ENCODE results near the gene ERVFRD-1. TPM values are rescaled to one million over a fixed set of nuclear protein-coding genes. Genes with fewer than 3 reads are reported as not detected.

ERVFRD-1 gene, protein sequence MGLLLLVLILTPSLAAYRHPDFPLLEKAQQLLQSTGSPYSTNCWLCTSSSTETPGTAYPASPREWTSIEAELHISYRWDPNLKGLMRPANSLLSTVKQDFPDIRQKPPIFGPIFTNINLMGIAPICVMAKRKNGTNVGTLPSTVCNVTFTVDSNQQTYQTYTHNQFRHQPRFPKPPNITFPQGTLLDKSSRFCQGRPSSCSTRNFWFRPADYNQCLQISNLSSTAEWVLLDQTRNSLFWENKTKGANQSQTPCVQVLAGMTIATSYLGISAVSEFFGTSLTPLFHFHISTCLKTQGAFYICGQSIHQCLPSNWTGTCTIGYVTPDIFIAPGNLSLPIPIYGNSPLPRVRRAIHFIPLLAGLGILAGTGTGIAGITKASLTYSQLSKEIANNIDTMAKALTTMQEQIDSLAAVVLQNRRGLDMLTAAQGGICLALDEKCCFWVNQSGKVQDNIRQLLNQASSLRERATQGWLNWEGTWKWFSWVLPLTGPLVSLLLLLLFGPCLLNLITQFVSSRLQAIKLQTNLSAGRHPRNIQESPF
- total RNA-seq: not detected

DNA sequence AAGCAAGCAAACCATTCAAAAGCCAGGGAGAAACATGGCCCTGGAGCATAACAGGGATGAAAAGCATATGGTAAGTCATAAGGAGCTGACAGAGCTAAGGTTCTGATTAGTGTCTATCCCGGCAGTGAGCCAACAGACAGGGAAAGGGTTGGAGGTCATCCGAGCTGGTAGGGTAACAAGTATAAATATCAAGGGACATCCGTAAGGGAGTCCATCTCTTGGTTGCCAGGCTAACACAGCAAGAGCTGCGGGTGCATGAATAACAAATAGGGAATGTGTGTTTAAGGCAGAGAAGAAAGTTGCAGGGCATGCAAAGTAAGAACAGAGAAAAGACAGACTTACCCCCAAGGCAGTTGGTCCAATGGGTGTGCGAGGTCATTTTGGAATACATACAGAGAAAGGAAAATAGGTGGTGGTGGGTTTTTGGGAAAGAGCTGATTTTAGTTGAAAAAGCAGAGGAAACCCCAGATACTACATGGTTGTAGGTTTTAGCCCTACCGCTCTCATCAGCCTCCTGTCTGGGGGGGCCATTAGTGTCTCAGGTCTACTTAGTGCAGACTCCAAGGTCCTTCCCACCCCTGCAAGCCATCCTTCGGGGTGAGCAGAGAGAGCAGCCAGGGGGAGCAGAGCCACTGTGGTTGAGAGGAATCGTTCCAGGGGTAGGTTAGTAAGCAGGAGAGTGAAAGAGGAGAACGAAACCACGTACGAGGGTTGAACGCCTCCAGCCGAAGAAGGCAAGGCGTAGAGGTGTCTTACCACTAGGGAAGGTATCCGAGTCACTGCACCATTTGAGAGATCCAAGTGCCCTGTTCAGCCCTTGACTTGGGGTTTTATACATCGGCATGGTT is at the start of gene ERVFRD-1:
Gene ERVFRD-1 (minus strand): TSS at position 805 of the 848 bp plus-strand sequence. CDS start 6,415 bp downstream, outside the sequence.
- DNase-seq: no peak

DNA sequence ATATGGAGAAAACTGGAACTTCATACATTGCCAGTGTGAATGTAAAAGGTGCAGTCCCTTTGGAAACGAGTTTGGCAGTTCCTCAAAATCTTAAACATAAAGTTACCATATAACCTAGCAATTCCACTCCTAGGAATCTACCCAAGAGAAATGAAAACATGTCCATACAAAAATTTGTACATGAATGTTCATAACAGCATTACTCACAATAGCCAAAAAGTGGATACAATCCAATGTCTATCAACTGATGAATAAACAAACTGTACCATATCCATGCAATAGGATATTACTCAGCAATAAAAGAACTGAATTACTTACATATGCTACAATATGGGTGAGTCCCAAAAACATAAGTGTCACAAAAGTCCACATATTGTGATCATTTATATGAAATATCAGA is 48.7 kb upstream of the ERVFRD-1 start:
- DNase-seq: no peak

DNA sequence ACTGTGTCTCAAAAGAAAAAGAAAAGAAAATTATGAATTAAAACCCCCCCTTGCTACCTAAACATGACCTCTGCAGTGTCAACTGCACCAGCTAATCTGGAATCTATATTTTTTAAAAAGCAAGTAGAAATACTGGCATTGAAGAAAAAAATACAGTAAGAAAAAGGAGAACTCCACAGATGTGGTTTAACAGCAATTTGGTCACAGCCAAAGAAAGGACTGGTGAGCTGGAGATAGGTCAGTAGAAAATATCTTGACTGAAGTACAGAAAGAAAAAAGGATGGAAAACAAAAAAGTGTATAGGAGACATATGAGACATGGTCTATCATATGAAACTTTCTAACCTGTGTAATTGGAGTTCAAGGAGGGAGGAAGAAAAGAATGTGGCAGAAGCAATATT is 44.1 kb upstream of the ERVFRD-1 start:
- no peak for DNase-seq

DNA sequence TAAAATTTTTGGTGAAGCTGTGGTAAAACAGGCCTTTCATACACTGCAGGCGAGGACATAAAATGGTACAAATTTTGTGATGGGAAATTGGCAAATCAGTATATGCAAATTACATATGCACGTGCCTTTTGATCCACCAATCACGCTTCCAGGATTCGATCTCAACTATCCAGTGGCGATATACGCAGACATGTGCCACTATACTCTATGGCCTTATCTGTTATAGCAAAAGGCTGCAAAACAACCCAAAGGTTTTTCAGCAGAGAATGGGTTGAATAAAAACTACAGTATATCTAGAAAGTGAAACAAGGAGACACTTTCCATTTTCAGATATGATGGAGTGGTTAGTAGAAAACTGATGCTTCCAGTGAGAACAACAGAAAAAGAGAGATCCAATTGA is 41.9 kb upstream of the ERVFRD-1 start:
- no peak for DNase-seq

DNA sequence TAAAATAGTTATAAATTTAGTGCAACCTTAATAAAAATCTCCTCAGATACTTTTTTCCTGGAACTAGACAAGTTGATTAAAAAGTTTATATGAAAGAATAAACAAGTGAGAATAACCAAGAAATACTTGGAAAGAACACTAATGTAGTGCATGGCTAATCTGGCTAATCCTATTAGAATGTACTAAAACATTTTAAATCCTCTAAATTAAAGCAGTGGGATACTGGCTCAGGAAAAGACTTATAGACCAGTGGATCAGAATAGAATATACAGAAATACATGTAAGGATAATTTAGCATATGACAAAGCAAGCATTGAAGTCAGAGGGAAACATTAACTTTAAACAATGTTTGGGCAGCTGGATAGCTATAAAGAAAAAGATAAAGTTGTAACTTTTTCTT is 41.1 kb upstream of the ERVFRD-1 start:
- no peak for DNase-seq

DNA sequence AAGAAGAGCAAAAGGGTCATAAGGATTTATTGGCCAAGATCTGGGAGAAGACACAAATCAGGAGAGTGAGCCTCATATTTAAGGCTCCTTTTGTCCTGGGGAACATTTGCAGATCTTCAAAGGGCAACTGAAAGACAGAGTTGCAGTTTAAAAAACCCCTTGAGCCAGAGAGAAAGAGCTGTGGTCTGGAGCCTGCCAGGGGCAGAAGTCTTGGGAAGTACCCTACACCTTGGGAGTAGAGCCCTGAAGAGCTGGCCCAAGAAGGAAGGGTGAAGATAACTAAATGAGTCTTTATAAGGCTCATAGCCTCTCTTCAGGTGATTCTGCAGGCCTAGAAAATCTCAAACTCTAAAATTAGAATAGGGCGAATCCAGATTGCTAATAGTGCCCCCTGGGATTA is 40.0 kb upstream of the ERVFRD-1 start:
- DNase-seq: no peak

DNA sequence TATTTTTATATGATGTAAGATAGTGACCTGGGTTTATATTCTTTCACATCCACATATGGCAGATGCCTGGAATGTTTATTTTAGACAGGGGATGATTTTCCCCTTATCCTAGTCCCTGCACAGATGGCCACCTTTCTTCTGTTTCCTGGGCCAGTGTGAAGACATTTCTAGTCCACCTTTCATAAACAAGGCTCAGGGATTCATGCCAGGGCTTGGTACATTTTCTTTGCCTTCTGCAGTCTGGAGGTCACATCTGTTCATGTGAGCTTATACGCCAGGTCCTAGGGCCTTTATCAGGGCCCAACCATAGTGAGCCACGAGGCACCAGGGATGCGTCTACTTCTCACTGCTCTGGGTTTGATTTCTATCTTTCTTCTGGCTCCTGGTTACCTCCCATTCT is 38.0 kb upstream of the ERVFRD-1 start:
- DNase-seq: no peak

DNA sequence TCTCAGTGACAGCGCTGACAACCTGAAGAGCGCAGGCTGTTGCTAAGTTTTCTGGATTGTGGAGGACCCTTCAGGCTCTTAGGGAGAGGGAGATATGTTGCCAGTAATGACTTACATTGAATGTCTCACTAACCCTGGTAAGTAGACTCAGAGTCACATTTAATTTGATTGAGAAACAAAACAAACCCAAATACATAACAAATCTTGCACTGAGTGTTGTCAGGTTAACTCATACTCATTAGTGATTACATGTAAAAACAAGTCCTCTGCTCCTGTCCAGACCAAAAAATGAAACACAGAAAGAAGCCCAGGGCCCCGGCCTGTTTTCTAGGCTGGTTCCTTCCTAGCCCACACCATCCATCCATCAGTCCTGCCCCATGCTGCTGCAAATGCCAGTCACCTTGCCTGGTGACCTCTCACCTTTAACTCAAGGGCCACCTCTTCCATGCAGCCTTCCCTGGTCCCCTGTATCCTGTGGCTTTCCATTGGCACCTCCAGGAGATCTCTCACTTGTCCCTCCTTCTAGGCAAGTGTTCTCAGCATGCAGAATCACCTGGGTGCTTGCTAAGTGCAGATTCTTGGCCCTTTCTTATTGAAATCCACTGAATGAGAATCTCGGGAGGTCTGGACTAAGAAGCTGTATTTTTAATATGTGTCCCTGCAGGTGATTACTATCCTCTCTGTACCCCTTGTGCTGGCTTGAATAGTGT is 34.7 kb upstream of the ERVFRD-1 start:
- DNase-seq: no peak

DNA sequence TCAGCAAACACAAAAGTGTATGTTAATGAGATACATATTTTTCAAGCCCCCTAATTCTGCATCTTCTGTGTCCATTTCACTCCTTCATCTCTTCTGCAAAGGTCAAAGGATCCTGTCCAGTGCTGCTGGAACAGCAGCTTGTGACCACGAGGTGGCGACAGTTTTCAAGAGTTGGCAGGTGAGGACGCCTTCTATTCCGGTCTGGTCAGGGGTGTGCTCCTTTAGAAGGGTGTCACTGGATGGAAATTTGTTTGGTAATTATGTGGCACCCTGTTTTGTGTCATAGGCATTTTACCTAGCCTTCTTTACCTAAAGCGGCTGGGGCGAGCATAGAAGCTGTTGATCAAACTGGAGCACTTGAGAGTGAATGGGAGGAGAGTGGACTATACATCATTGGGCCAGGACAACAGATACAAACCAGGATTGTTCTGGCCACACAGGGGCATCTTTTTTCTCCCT is 32.9 kb upstream of the ERVFRD-1 start:
- peak; percentile 58 for DNase-seq

DNA sequence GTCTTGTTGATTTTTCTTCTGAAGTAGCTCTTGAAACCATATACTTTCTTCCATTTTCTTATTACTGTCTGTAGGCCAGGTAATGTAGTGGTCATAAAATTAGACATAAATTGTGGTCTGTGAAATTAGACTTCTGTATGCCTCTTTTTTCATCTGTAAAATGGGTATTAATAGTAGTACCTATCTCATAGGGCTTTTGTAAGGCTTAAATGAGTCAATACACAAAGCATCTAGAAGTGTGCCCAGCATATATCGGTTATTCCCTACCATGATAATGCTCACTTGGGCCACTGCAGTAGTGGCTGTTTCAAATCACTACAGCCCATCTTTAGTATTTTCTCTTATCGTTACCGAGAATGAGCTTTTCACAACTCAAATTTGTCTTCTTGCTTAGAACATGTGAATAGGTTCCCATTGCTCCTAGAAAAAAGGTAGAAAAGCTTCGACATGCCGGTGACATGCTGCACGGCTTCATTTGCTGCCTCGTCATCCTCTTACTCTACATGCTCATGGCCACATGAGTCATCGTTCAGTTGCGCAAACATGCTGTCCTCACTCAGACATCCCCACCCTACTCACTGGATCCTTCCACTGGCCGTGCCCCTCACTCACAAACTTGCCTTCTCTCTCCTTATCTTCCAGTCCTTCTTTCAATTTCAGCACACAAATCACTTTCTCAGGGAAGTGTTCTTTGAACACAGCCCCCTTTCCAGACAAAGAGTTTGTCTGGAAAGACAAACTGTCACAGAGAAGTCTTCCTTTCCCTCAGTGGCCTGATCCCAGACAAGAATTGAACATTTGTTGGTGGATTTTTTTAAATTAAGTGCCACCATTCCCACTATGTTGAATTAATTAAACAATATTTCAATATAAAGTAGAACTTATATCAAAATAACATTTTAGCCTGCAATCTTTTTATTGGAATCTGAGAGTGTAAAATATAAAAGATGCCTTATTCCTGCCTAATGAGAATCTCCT is 32.2 kb upstream of the ERVFRD-1 start:
- DNase-seq: no peak

DNA sequence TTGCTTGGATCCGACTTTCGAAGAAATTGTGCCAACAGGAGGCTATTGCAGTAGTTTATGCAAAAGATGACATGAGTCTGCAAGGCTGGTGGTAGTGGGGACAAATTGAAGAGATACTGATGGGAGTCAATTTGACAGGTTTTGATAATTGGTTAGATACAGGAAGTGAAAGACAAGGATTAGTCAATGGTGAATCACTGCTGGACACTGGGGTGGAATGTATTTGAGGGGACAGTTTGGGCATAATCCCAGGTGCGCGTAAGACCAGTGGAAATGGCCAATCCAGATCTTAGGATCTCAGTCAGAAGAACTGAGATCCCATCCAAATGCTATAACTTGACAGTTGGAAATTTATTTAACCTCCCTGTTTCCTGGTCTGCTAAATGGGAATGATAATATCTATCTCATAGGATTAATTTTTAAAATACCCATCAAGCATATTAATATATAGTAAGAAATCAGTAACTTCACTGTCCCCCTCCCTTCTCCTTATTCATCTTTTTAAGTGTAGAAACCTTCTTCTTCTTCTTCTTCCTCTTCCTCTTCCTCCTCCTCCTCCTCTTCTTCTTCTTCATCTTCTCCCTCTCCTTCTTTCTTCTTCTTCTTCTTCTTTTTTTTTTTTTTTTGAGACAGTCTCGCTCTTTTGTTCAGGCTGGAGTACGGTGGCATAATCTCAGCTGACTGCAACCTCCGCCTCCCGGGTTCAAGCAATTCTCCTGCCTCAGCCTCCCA is 30.9 kb upstream of the ERVFRD-1 start:
- no peak for DNase-seq

DNA sequence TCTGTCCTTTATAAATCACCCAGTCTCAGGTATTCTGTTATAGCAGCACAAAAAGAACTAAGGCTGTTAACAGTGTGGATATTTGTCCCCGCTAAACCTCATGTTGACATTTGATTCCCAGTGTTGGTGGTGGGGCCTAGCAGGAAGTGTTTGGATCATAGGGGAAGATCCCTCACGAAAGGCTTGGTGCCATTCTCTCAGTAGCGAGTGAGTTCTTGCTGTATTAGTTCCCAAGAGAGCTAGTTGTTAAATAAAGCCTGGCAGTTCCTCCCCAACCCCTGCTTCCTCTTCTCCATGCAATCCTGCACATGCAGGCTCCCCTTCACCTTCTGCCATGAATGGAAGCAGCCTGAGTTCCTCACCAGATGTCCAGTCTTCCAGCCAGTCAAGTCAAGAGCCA is 29.8 kb upstream of the ERVFRD-1 start:
- no peak for DNase-seq

DNA sequence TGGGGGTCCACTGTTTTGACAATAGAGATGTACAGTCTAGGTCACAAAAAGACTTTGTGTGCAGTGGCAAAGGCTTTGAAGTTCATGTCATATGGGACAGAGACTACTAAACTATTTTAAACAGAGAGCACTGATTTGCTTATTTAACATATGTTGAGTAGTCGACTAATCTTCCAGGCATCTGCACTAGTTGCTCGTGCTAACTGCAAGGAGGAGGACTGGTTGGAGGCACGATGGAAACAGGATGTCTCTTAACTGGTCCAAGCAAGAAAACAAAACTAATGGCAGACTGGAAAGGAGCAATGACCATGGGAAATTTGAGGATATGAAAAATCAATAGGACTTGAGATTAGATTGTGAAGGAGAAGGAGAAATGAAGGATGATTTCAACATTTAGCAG is 28.5 kb upstream of the ERVFRD-1 start:
- no peak for DNase-seq

DNA sequence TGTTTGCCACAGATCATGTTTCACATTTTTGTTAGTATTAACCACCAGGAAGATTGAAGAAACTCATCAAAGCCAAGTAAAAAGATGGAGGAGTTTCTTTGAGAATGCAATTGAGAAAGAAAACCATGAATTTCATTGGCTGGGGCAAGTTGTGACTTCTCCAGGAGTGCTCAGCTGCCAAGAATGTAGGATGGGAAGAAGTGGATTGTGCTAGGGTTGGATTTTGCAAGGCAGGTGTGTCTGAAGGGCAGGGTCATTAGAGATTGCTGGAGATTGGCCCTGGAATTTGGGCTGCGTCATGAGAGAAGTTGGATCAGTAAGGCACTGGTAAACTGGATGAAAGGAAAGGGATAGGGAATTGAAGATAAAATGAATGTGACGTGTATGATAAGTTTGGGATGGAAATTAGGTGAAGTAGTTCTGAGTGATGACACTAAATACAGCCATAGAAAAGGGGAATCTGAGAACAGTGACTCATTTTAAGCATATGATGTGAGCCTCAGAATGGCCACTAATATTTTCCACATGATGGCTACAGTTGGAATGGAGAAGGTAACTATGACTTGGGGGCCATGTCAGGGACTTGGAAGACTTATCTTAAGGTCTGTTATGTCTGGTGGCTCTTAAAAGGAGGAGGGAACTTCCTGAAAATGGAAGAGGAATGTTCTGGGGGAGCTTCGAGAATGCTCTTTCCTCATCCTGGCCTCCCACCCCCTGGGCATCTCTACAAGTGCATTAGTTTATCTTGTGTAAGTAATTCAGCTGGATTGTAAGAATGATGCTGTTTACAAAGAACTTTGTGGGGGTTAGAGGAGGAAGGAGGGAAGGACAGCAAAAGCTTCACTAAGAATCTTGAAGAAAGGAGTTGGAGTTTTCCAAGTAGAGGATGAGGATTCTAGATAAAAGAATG is 27.8 kb upstream of the ERVFRD-1 start:
- no peak for DNase-seq

DNA sequence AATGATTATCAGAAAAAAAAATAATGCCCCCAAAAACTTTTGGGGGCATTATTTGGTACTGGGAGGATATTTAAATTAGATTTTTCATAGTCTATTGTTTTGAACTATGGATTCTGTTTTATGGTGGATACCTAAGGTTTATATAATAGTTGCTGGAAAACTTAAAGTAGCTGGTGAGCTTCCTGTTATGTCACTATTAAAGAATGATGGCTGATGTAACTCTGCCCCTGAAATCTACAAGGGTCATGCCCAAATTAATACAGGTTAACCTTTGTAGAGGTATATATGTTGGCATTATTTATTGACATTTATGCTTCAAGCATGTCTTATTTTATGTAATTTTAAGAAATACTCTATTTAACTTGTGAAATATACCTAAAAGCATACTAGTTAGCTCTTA is 25.3 kb upstream of the ERVFRD-1 start:
- DNase-seq: no peak

DNA sequence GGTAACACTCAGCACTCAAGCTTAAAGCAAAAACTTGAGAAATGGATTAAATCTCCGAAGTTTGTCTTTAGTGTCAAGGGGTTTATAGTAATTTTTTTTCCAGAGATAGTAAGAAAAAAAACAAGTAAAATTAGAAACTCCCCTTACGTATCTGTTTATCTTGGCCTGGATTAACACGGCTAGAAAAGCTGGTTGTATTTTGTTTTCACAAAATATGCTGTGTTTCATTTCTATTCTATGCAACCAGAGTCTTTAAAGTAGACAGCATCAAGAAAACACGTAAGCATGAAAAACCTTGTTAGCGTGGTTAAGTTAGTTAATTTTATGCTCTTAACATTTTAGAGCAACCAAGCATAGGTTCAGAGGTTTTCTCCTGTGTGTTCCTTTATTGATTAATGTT is 21.8 kb upstream of the ERVFRD-1 start:
- DNase-seq: no peak

DNA sequence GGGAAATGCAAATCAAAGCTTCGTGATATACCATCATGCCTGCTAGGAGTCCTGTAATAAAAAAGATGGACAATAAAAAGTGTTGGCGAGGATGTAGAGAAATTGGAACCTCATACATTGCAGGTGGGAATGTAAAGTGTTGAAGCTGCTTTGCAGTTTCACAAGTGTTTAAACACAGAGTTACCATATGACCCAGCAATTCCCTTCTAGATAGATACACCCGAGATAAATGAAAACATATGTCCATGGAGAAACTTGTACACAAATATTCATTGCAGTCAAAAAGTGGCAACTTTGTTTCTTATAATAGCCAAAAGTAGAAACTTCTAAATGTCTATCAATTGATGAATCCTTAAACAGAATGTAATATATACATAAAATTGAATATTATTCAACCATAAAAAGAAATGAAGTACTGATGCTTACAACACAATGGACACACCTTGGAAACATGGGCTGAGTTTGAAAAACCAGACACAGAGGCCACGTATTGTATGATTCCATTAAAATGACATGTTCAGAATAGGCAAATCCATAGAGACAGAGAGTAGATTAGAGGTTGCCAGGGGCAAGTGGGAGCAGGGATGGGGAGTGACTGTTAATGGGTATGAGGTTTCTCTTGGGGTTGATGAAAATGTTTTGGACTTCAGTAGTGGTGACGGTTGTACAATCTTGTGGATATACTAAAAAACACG is 20.8 kb upstream of the ERVFRD-1 start:
- DNase-seq: no peak

DNA sequence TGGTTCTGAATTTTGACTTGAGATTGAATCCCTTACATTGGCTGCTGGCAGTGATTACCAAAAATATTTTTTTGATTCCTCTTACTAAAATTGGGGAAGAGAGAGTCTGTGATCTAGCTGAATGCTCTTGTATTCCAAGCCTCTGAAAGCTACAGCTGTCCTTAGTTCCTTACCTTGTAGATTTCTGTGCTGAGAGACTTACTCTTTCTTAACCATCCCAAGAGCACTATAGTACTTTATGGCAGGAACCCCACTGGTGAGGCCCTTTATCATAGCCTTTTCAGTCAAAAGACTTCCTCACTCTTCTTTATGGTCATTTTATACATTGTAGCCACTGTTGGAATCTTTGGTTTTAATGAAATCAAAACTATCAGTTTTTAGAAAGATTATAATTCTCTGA is 19.1 kb upstream of the ERVFRD-1 start:
- no peak for DNase-seq
